KMS-11 (cell line): Measurements from ENCODE around the gene MTMR12.

ENCODE experiments used
- H2AFZ ChIP-seq: fragments of 200-600 bp; sonication (generic); 2 replicates; pipeline ENCODE4 v1.6.1; 2016; ENCODE audit warnings: antibody characterized with exemption, mixed run types, low read depth
- H3K27ac ChIP-seq: fragments of 200-600 bp; sonication (generic); 2 replicates; pipeline ENCODE4 v1.6.1; 2016; ENCODE audit warnings: mild to moderate bottlenecking, mixed run types
- H3K27me3 ChIP-seq: fragments of 200-600 bp; sonication (generic); 2 replicates; pipeline ENCODE4 v1.6.1; 2017; ENCODE audit warnings: mild to moderate bottlenecking, low read depth, mixed run types, moderate library complexity; ENCODE audit not compliant: insufficient read depth
- H3K36me3 ChIP-seq: fragments of 200-600 bp; sonication (generic); 2 replicates; pipeline ENCODE4 v1.6.1; 2017; ENCODE audit warnings: mild to moderate bottlenecking, mixed run types; ENCODE audit not compliant: insufficient read depth
- H3K4me1 ChIP-seq: fragments of 200-600 bp; sonication (generic); 2 replicates; pipeline ENCODE4 v1.6.1; 2016; ENCODE audit warnings: mild to moderate bottlenecking, low read depth, mixed run types; ENCODE audit not compliant: poor library complexity, severe bottlenecking
- H3K4me2 ChIP-seq: fragments of 200-600 bp; sonication (generic); 2 replicates; pipeline ENCODE4 v1.7.0; 2016; ENCODE audit warnings: mild to moderate bottlenecking, mixed run types
- H3K4me3 ChIP-seq: fragments of 200-600 bp; sonication (generic); IDR thresholded peaks from 2 replicates; pipeline ENCODE4 v1.6.1; 2017; ENCODE audit warnings: low read depth, low read length, mixed read lengths; ENCODE audit not compliant: insufficient read depth
- H3K79me2 ChIP-seq: fragments of 200-600 bp; sonication (generic); 2 replicates; pipeline ENCODE4 v1.6.1; 2016; ENCODE audit warnings: low read depth, mixed run types; ENCODE audit not compliant: insufficient read depth
- H3K9ac ChIP-seq: fragments of 200-600 bp; sonication (generic); 2 replicates; pipeline ENCODE4 v1.6.1; 2016; ENCODE audit warnings: mild to moderate bottlenecking, mixed run types
- H4K20me1 ChIP-seq: fragments of 200-600 bp; sonication (generic); 2 replicates; pipeline ENCODE4 v1.6.1; 2016; ENCODE audit warnings: mild to moderate bottlenecking, mixed run types; ENCODE audit not compliant: insufficient read depth
- CTCF ChIP-seq: fragments of 200-600 bp; sonication (generic); conservative IDR thresholded peaks from 2 replicates; pipeline ENCODE4 v1.6.1; 2017; ENCODE audit warnings: low read depth, mild to moderate bottlenecking, antibody characterized with exemption, low read length, moderate library complexity, mixed read lengths

MTMR12 gene

GRCh38 chr5:32280656-32281081 lies 32.1 kb downstream of the MTMR12 start:
- no peaks in the 10 kb centered on the region for H3K27me3 ChIP-seq
- peak overlapping the region; percentile 52 for H3K4me2 ChIP-seq
- H3K79me2 ChIP-seq = peaks cover 27% of the 10 kb centered on the region; the same call in 1 of the 2 replicates
- no peak overlapping the region for H3K4me3 ChIP-seq
- H3K9ac ChIP-seq = peak overlapping the region; percentile 11; the same call in 1 of the 2 replicates
- H3K36me3 ChIP-seq = no peaks in the 10 kb centered on the region
- peak overlapping the region; percentile 15; the same call in 1 of the 2 replicates for H2AFZ ChIP-seq
- H4K20me1 ChIP-seq = no peaks in the 10 kb centered on the region
- H3K27ac ChIP-seq = peak overlapping the region; percentile 78
- no peak for TF ChIP-seq CTCF
- H3K4me1 ChIP-seq = peaks cover 99% of the 10 kb centered on the region

- Histone ChIP-seq H3K79me2 (peaks cover 27% of the 10 kb centered on the region; the same call in 1 of the 2 replicates), H3K27me3 (no peaks in the 10 kb centered on the region), H3K9ac (peak overlapping the region; percentile 11; the same call in 1 of the 2 replicates), H3K27ac (peak overlapping the region; percentile 78), H3K4me3 (no peak overlapping the region), H3K4me1 (peaks cover 92% of the 10 kb centered on the region), H3K4me2 (peak overlapping the region; percentile 52), H4K20me1 (no peaks in the 10 kb centered on the region), H2AFZ (no peak overlapping the region), H3K36me3 (no peaks in the 10 kb centered on the region)
- no peak for TF ChIP-seq CTCF
These were observed 33.0 kb downstream of the MTMR12 start for GRCh38 chr5:32279786-32280185.

- Histone ChIP-seq H3K79me2 (peaks cover 27% of the 10 kb centered on the region; the same call in 1 of the 2 replicates), H3K4me3 (no peak overlapping the region), H3K4me1 (peaks cover 86% of the 10 kb centered on the region), H2AFZ (no peak overlapping the region), H3K36me3 (no peaks in the 10 kb centered on the region), H3K4me2 (peak overlapping the region; percentile 52; the same call in 1 of the 2 replicates), H4K20me1 (no peaks in the 10 kb centered on the region), H3K27me3 (no peaks in the 10 kb centered on the region), H3K27ac (peak overlapping the region; percentile 78; the same call in 1 of the 2 replicates), H3K9ac (no peak overlapping the region)
- no peak for TF ChIP-seq CTCF
These were observed 33.5 kb downstream of the MTMR12 start for GRCh38 chr5:32279223-32279622.

- Histone ChIP-seq H4K20me1 (no peaks in the 10 kb centered on the region), H3K9ac (no peak overlapping the region), H3K4me2 (peak overlapping the region; percentile 35), H3K36me3 (no peaks in the 10 kb centered on the region), H3K27me3 (no peaks in the 10 kb centered on the region), H2AFZ (no peak overlapping the region), H3K4me1 (peaks cover 78% of the 10 kb centered on the region), H3K79me2 (peaks cover 27% of the 10 kb centered on the region; the same call in 1 of the 2 replicates), H3K4me3 (no peak overlapping the region), H3K27ac (peak overlapping the region; percentile 13; the same call in 1 of the 2 replicates)
- TF ChIP-seq CTCF = no peak
These were observed 34.3 kb downstream of the MTMR12 start for GRCh38 chr5:32278406-32278805.
